ENCODE data around the gene SLC9A5.

DNA sequence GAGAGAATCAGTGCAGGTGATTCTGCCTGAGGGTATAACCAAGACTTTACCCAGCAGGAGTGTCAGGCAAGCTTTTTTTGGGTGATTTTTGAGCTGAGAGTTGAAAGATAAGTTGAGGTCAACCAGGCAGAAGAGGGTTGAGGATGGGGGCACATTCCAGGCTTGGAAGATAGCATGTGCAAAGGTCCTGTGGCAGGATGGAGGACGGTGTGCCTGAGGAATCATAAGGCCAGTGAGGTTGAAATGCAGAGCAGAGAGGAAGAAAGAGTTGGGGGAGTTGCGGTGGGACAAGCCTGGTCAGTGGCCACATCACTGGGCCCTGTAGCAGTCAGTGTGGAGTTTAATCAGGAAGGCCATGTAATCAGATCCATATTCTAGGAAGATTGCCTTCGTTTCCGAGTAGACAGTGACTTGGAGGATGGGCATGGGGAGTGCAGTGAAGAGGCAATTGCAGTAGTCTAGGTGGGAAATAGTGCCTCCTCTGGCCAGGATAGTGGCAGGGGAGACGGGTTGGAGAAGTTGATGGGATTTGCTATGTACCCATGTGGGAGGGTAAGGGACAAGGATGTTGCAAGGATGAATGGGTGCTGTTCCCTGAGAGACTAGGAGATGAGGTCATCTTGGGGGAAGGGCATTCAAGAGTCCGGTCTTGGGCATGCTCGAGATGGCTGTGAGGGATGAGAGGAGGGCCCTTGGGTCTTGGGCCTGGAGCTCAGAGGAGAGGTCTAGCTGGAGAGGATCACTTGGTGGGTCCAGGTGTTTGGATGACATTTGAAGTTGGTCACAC lies 34.5 kb downstream of the SLC9A5 start:
- no peak for TF ChIP-seq SRF (IDR thresholded peaks at IDR 0.05; ENCODE audit: low read depth in 2 of 2, low read length in 2 of 2)
- no peak for TF ChIP-seq RELA (IDR thresholded peaks at IDR 0.05; ENCODE audit: borderline replicate concordance, partially characterized antibody)
- no peak for TF ChIP-seq ZNF274 (IDR thresholded peaks at IDR 0.05; ENCODE audit: insufficient read depth, insufficient read length)
- TF ChIP-seq, protein P1, sequence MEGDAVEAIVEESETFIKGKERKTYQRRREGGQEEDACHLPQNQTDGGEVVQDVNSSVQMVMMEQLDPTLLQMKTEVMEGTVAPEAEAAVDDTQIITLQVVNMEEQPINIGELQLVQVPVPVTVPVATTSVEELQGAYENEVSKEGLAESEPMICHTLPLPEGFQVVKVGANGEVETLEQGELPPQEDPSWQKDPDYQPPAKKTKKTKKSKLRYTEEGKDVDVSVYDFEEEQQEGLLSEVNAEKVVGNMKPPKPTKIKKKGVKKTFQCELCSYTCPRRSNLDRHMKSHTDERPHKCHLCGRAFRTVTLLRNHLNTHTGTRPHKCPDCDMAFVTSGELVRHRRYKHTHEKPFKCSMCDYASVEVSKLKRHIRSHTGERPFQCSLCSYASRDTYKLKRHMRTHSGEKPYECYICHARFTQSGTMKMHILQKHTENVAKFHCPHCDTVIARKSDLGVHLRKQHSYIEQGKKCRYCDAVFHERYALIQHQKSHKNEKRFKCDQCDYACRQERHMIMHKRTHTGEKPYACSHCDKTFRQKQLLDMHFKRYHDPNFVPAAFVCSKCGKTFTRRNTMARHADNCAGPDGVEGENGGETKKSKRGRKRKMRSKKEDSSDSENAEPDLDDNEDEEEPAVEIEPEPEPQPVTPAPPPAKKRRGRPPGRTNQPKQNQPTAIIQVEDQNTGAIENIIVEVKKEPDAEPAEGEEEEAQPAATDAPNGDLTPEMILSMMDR (IDR thresholded peaks at IDR 0.05 in 2 of 3, conservative IDR thresholded peaks at IDR 0.05 in 1 of 3; ENCODE audit: control insufficient read depth in 2 of 3, extremely low read depth in 1 of 3, insufficient read depth in 1 of 3, low read depth in 3 of 3, low read length in 3 of 3) = 0 out of 6 replicates have a peak, but pooled peaks of 1 of the 3 experiments have one; percentile 12
